Cortex of kidney (tissue), 1 donor: ENCODE measurements around the gene LINC00632.

Experiments
- DNase-seq: peaks from one replicate; lab custom pipeline; 2025; lab: John Stamatoyannopoulos, UW

Gene LINC00632

GRCh38 chrX:140765043-140765784 is 55.7 kb downstream of the LINC00632 start:
- no peak for DNase-seq

- no peak for DNase-seq
These were observed 56.6 kb downstream of the LINC00632 start for GRCh38 chrX:140766024-140766611.

DNA sequence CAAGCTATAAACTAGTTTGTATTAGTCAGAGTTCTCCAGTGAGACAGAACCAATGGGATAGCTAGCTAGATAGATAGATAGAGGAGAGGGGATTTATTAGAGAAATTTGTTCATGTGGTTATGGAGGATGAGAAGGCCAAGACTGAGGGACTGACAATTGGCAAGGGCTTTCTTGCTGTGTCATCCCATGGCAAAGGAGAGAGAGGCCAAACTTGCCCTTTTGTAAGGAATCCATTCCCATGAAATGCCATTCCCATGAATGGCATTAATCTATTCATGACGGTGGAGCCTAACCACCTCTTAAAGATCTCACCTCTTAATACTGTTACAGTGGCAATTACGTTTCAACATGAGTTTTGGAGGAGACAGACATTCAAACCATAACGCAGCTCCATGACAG is 58.1 kb downstream of the LINC00632 start:
- no peak for DNase-seq

- no peak for DNase-seq
These were observed 65.7 kb downstream of the LINC00632 start for GRCh38 chrX:140775211-140775610.

DNA sequence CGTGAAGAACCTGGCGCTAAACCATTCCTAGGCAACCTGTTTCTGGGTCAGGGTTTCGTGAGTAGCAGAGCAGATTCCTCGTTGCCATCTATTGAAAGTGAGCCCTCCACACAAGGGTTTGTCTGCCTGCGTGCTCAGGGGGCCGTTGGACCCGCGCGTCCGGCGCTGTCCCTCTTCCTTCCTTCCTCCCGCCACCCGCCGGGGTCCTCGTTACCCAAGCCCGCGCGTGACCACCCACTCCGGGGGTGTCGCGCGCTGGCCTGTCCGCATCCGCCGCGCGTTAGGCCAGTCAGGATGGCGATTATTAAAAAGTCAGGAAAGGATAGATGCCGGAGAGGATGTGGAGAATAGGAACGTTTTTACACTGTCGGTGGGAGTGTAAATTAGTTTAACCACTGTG is 66.8 kb downstream of the LINC00632 start:
- DNase-seq = no peak

DNA sequence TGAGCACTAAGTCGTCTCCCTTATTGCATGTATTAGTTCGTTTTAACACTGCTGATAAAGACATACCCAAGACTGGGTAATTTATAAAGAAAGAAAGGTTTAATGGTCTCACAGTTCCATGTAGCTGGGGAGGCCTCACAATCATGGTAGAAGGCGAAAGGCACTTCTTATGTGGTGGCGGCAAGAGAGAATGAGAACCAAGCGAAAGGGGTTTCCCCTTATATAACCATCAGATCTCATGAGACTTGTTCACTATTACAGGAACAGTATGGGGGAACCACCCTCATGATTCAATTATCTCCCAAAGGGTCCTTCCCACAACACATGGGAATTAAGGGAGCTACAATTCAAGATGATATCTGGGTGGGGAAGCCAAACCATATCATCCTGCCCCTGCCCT is 85.1 kb downstream of the LINC00632 start:
- DNase-seq = no peak

GRCh38 chrX:140799216-140799615 is 89.7 kb downstream of the LINC00632 start:
- no peak for DNase-seq

DNA sequence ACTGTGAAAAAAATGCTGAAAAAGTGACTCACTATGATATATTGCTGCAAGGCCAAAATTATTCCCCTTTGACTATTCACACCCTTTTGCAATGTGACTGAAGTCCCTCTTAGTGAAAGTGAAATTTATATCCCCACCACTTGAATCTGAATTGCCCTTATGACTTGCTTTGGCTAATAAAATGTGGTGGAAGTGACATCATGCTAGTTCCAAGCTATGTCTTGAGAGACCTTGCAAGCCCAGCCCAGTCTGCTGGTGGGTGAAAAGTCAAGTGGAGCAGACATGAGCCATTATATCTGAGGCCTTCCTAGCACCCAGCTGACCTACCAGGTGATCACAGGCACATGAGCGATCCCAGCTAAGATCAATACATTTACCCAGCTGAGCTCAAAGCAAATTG is 94.7 kb downstream of the LINC00632 start:
- DNase-seq = no peak

- no peak for DNase-seq
These were observed 106.3 kb downstream of the LINC00632 start for GRCh38 chrX:140815868-140816267.

- DNase-seq = no peak
These were observed 108.4 kb downstream of the LINC00632 start for GRCh38 chrX:140817943-140818342.

DNA sequence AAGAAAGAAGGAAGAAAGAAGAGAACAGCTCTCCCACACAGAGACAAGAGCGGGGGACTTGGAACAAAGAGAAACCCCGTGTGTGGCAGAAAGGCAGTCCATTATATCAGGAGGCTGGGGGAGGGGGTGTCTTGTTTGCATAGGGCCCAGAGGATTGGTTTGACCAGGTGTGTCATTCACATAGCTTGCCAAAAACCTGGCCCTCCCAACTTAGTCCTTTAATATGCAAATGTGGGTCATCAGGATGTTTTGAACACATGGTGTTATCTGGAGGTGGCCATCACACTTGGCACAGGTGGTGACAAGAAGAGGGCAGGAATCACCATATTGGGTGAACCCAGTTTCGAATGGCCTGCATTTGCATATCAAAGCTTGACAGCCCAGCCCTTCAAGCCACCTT is 111.7 kb downstream of the LINC00632 start:
- DNase-seq = no peak

DNA sequence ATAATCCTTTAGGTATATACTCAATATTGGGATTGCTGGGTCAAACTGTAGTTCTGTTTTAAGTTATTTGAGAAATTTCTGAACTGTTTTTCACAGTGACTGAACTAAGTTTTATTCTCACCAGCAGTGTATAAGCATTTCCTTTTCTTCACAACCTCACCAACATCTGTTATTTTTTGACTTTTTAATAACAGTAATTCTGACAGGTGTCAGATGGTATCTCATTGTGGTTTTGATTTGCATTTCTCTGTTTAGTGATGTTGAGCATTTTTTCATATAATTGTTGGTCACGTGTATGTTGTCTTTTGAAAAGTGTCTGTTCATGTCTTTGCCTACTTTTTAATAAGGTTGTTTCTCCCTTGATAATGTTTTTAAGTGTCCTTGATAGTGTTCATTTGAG is 112.6 kb downstream of the LINC00632 start:
- DNase-seq = no peak

DNA sequence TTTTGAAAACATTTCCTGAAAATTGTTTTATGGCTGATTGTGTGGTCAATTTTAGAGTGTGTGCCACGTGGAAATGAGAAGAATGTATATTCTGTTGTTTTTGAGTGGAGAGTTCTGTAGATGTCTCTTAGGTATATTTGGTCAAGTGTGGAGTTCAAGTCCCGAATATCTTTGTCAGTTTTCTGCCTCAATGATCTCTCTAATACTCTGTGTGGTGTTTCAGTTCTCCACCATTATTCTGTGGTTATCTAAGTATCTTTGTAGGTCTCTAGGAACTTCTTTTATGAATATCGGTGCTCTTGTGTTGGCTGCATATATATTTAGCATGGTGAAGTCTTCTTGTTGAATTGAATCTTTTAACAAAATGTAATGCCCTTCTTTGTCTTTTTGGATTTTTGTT is 113.3 kb downstream of the LINC00632 start:
- DNase-seq = no peak

- DNase-seq = no peak
These were observed 127.3 kb downstream of the LINC00632 start for GRCh38 chrX:140836874-140837273.
